Measurements from ENCODE around the gene FARS2.

- TF ChIP-seq, protein P1, sequence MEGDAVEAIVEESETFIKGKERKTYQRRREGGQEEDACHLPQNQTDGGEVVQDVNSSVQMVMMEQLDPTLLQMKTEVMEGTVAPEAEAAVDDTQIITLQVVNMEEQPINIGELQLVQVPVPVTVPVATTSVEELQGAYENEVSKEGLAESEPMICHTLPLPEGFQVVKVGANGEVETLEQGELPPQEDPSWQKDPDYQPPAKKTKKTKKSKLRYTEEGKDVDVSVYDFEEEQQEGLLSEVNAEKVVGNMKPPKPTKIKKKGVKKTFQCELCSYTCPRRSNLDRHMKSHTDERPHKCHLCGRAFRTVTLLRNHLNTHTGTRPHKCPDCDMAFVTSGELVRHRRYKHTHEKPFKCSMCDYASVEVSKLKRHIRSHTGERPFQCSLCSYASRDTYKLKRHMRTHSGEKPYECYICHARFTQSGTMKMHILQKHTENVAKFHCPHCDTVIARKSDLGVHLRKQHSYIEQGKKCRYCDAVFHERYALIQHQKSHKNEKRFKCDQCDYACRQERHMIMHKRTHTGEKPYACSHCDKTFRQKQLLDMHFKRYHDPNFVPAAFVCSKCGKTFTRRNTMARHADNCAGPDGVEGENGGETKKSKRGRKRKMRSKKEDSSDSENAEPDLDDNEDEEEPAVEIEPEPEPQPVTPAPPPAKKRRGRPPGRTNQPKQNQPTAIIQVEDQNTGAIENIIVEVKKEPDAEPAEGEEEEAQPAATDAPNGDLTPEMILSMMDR (IDR thresholded peaks at IDR 0.05) = no peak
- no peak for TF ChIP-seq GABPA (IDR thresholded peaks at IDR 0.05; ENCODE audit: low read depth)
- TF ChIP-seq EP300 (IDR thresholded peaks at IDR 0.05; ENCODE audit: borderline replicate concordance in 1 of 2, low read depth in 1 of 2, low read length in 1 of 2) = no peak
- no peak for TF ChIP-seq REST (IDR thresholded peaks at IDR 0.05; ENCODE audit: low read depth, low read length)
- no peak for TF ChIP-seq RAD21 (IDR thresholded peaks at IDR 0.05; ENCODE audit: low read length)
- no peak for TF ChIP-seq MEF2A (IDR thresholded peaks at IDR 0.05; ENCODE audit: borderline replicate concordance, low read depth)
- TF ChIP-seq YY1 (IDR thresholded peaks at IDR 0.05; ENCODE audit: low read depth) = no peak
Observed at GRCh38 chr6:5248302-5249098, 12.8 kb upstream of the FARS2 start.
